ENCODE measurements around the gene ANKRD44. TPM values are rescaled to one million over a fixed set of nuclear protein-coding genes. Genes with fewer than 3 reads are reported as not detected.

The ANKRD44 gene
- total RNA-seq, 1 experiment from 2014 or later, result 7.1 TPM

- no peaks in the 10 kb centered on the region for H3K9me3 Mint-ChIP-seq (ENCODE audit: low read depth, unreplicated experiment)
- no peak for DNase-seq
- TF ChIP-seq CTCF (IDR thresholded peaks at IDR 0.05; ENCODE audit: unreplicated experiment), result no peak
- BruUV-seq (replicated peaks), result no TSS peak
- H3K27me3 Mint-ChIP-seq (ENCODE audit: unreplicated experiment), result no peaks in the 10 kb centered on the region
- no peaks in the 10 kb centered on the region for H3K4me1 Mint-ChIP-seq (ENCODE audit: low read depth, unreplicated experiment)
- intact Hi-C loops (cut with micrococcal nuclease; ENCODE audit: unreplicated experiment), result no loop called here
- no peak overlapping the region for H3K4me3 Mint-ChIP-seq (ENCODE audit: low read depth, unreplicated experiment)
- no peak overlapping the region for H3K27ac Mint-ChIP-seq (ENCODE audit: unreplicated experiment)
- no peaks in the 10 kb centered on the region for H3K36me3 Mint-ChIP-seq (ENCODE audit: insufficient read depth, unreplicated experiment)
- CTCF ChIA-PET, result no interaction called here
Measured at GRCh38 chr2:197280015-197280702, 30.4 kb downstream of the ANKRD44 start.

GRCh38 chr2:197278799-197279763 lies 31.5 kb downstream of the ANKRD44 start:
- DNase-seq, result no peak
- Mint-ChIP-seq H3K9me3 (ENCODE audit: low read depth, unreplicated experiment) (no peaks in the 10 kb centered on the region), H3K36me3 (ENCODE audit: insufficient read depth, unreplicated experiment) (no peaks in the 10 kb centered on the region), H3K4me3 (ENCODE audit: low read depth, unreplicated experiment) (no peak overlapping the region), H3K4me1 (ENCODE audit: low read depth, unreplicated experiment) (no peaks in the 10 kb centered on the region), H3K27me3 (ENCODE audit: unreplicated experiment) (no peaks in the 10 kb centered on the region), H3K27ac (ENCODE audit: unreplicated experiment) (no peak overlapping the region)
- CTCF ChIA-PET, result interaction anchor here (0.5 to 0.6 kb wide), 2 partner anchors 114 to 237 kb away, joined by 5 read pairs; no protein-coding TSS in a partner anchor
- TF ChIP-seq CTCF (IDR thresholded peaks at IDR 0.05; ENCODE audit: unreplicated experiment), result no peak
- no TSS peak for BruUV-seq (replicated peaks)
- intact Hi-C loops (cut with micrococcal nuclease; ENCODE audit: unreplicated experiment), result no loop called here

- Mint-ChIP-seq H3K36me3 (ENCODE audit: insufficient read depth, unreplicated experiment) (no peaks in the 10 kb centered on the region), H3K27ac (ENCODE audit: unreplicated experiment) (no peak overlapping the region), H3K4me3 (ENCODE audit: low read depth, unreplicated experiment) (no peak overlapping the region), H3K9me3 (ENCODE audit: low read depth, unreplicated experiment) (no peaks in the 10 kb centered on the region), H3K27me3 (ENCODE audit: unreplicated experiment) (no peaks in the 10 kb centered on the region), H3K4me1 (ENCODE audit: low read depth, unreplicated experiment) (no peaks in the 10 kb centered on the region)
- intact Hi-C loops (cut with micrococcal nuclease; ENCODE audit: unreplicated experiment), result no loop called here
- no peak for DNase-seq
- BruUV-seq (replicated peaks), result no TSS peak
- CTCF ChIA-PET, result no interaction called here
- no peak for TF ChIP-seq CTCF (IDR thresholded peaks at IDR 0.05; ENCODE audit: unreplicated experiment)
Measured at GRCh38 chr2:197277794-197278193, 32.8 kb downstream of the ANKRD44 start.

GRCh38 chr2:197276156-197276555 lies 34.4 kb downstream of the ANKRD44 start:
- no peaks in the 10 kb centered on the region for H3K9me3 Mint-ChIP-seq (ENCODE audit: low read depth, unreplicated experiment)
- intact Hi-C loops (cut with micrococcal nuclease; ENCODE audit: unreplicated experiment), result no loop called here
- H3K27me3 Mint-ChIP-seq (ENCODE audit: unreplicated experiment), result no peaks in the 10 kb centered on the region
- no peak overlapping the region for H3K27ac Mint-ChIP-seq (ENCODE audit: unreplicated experiment)
- H3K4me3 Mint-ChIP-seq (ENCODE audit: low read depth, unreplicated experiment), result no peak overlapping the region
- no peak for DNase-seq
- BruUV-seq (replicated peaks), result no TSS peak
- TF ChIP-seq CTCF (IDR thresholded peaks at IDR 0.05; ENCODE audit: unreplicated experiment), result no peak
- H3K36me3 Mint-ChIP-seq (ENCODE audit: insufficient read depth, unreplicated experiment), result no peaks in the 10 kb centered on the region
- CTCF ChIA-PET, result interaction anchor here (0.6 kb wide), 1 partner anchor 18 kb away, joined by 3 read pairs; no protein-coding TSS in a partner anchor
- H3K4me1 Mint-ChIP-seq (ENCODE audit: low read depth, unreplicated experiment), result no peaks in the 10 kb centered on the region

Measured in Calu3 (cell line).